DND-41 (cell line): ENCODE results near the gene HMX1.

Experiments used
- ATAC-seq: fragments of 200-7000 bp; cut with Tn5 transposase; 3 replicates; pipeline ENCODE4 v1.9.1; 2021; ENCODE audit warnings: low read depth; ENCODE audit not compliant: insufficient read depth
- DNase-seq: peaks from one replicate; pipeline ENCODE4 v3.0.0-alpha.2; 2020
- H2AFZ ChIP-seq: 2 replicates; pipeline ENCODE4 v1.6.0; 2012; ENCODE audit warnings: low read depth, low read length
- H3K27ac ChIP-seq: 2 replicates; pipeline ENCODE4 v1.5.1; 2012; ENCODE audit warnings: low read length, inconsistent platforms
- H3K27me3 ChIP-seq: fragments of 200-600 bp; sonication (generic); 2 replicates; pipeline ENCODE4 v1.6.0; 2012; ENCODE audit warnings: low read length, mild to moderate bottlenecking, inconsistent platforms; ENCODE audit not compliant: insufficient read depth, poor library complexity
- H3K36me3 ChIP-seq: 2 replicates; pipeline ENCODE4 v1.5.1; 2012; ENCODE audit warnings: low read length, inconsistent platforms; ENCODE audit not compliant: insufficient read depth
- H3K4me1 ChIP-seq: 2 replicates; pipeline ENCODE4 v1.5.1; 2012; ENCODE audit warnings: mild to moderate bottlenecking, low read length; ENCODE audit not compliant: insufficient read depth
- H3K4me2 ChIP-seq: 2 replicates; pipeline ENCODE4 v1.6.0; 2012; ENCODE audit warnings: mild to moderate bottlenecking, moderate library complexity, low read length, inconsistent platforms; ENCODE audit not compliant: insufficient read depth
- H3K4me3 ChIP-seq, 2 experiments: fragments of 200-600 bp in 1 of 2; shearing (Covaris generic) in 1 of 2; 2 replicates each; pipeline ENCODE4 v1.5.1; 2012 to 2016; ENCODE audit warnings: inconsistent platforms in 2 of 2, low read length in 2 of 2, mild to moderate bottlenecking in 2 of 2, low read depth in 1 of 2, moderate library complexity in 1 of 2
- H3K79me2 ChIP-seq: 2 replicates; pipeline ENCODE4 v1.6.0; 2012; ENCODE audit warnings: low read length, inconsistent platforms; ENCODE audit not compliant: insufficient read depth
- H3K9ac ChIP-seq: 2 replicates; pipeline ENCODE4 v1.6.0; 2012; ENCODE audit warnings: low read depth, mild to moderate bottlenecking, inconsistent platforms, low read length, moderate library complexity
- H3K9me3 ChIP-seq: 2 replicates; pipeline ENCODE4 v1.5.1; 2012; ENCODE audit warnings: low read length, moderate library complexity, mild to moderate bottlenecking, inconsistent platforms; ENCODE audit not compliant: insufficient read depth, severe bottlenecking
- H4K20me1 ChIP-seq: 2 replicates; pipeline ENCODE4 v1.6.0; 2012; ENCODE audit warnings: low read length; ENCODE audit not compliant: insufficient read depth
- CTCF ChIP-seq: IDR thresholded peaks from 2 replicates; pipeline ENCODE4 v1.5.1; 2012; ENCODE audit warnings: borderline replicate concordance, low read length, moderate library complexity, mild to moderate bottlenecking; ENCODE audit not compliant: poor library complexity, severe bottlenecking; ENCODE audit errors: extremely low read depth
- EZH2 ChIP-seq: IDR thresholded peaks from 3 replicates; pipeline ENCODE4 v1.6.1; 2012; ENCODE audit warnings: borderline replicate concordance, low read depth, mild to moderate bottlenecking, moderate library complexity, low read length, inconsistent platforms; ENCODE audit not compliant: severe bottlenecking

The HMX1 gene

GRCh38 chr4:8869002-8869897 is 2.4 kb downstream of the HMX1 start:
- Histone ChIP-seq H3K27ac (no peak overlapping the region), H3K36me3 (no peaks in the 10 kb centered on the region), H3K4me1 (no peaks in the 10 kb centered on the region), H3K4me2 (no peak overlapping the region), H3K27me3 (no peaks in the 10 kb centered on the region), H3K9me3 (no peaks in the 10 kb centered on the region), H3K9ac (no peak overlapping the region), H3K4me3 (no peak overlapping the region), H2AFZ (no peak overlapping the region), H3K79me2 (no peaks in the 10 kb centered on the region), H4K20me1 (no peaks in the 10 kb centered on the region; the same call in 1 of the 2 replicates)
- TF ChIP-seq EZH2, result no peak
- no peak for TF ChIP-seq CTCF
- DNase-seq (no peak), ATAC-seq (no peak)

- no peak overlapping the region for H3K27ac ChIP-seq
- TF ChIP-seq EZH2, result no peak
- TF ChIP-seq CTCF, result no peak
- H3K27me3 ChIP-seq, result no peaks in the 10 kb centered on the region
Measured at GRCh38 chr4:8868321-8869001, 3.2 kb downstream of the HMX1 start.

GRCh38 chr4:8867624-8868320 is 3.9 kb downstream of the HMX1 start:
- Histone ChIP-seq H2AFZ (no peak overlapping the region), H3K27me3 (no peaks in the 10 kb centered on the region), H3K4me3 (no peak overlapping the region), H3K4me1 (no peaks in the 10 kb centered on the region), H3K4me2 (no peak overlapping the region), H3K36me3 (no peaks in the 10 kb centered on the region), H3K79me2 (no peaks in the 10 kb centered on the region), H4K20me1 (no peaks in the 10 kb centered on the region; the same call in 1 of the 2 replicates), H3K27ac (no peak overlapping the region), H3K9me3 (no peaks in the 10 kb centered on the region), H3K9ac (no peak overlapping the region)
- DNase-seq, result no peak
- TF ChIP-seq CTCF, result no peak
- no peak for TF ChIP-seq EZH2
- no peak for ATAC-seq

More at GRCh38 chr4:8868321-8869001, 3.2 kb downstream of the HMX1 start:
- Histone ChIP-seq H3K4me2 (no peak overlapping the region), H3K79me2 (no peaks in the 10 kb centered on the region), H4K20me1 (no peaks in the 10 kb centered on the region; the same call in 1 of the 2 replicates), H3K4me3 (no peak overlapping the region), H3K4me1 (no peaks in the 10 kb centered on the region), H3K9me3 (no peaks in the 10 kb centered on the region), H3K36me3 (no peaks in the 10 kb centered on the region), H3K9ac (no peak overlapping the region), H2AFZ (no peak overlapping the region)
- DNase-seq (no peak), ATAC-seq (no peak)
